Fibroblast of upper back skin (primary cell): Measurements from ENCODE around the gene SLIT3.
A peak's percentile ranks its signal among the peaks of the same experiment; 100 is the strongest.

ENCODE experiments used
- DNase-seq: peaks from one replicate; pipeline ENCODE4 v3.0.0-alpha.2; 2013

Gene SLIT3

GRCh38 chr5:169015991-169016390 lies 284.9 kb downstream of the SLIT3 start:
- DNase-seq = no peak

- DNase-seq = no peak
These were observed 287.1 kb downstream of the SLIT3 start for GRCh38 chr5:169013846-169014245.

- DNase-seq = no peak
These were observed 287.7 kb downstream of the SLIT3 start for GRCh38 chr5:169013208-169013728.

GRCh38 chr5:169012450-169012849 lies 288.5 kb downstream of the SLIT3 start:
- no peak for DNase-seq

- no peak for DNase-seq
These were observed 289.5 kb downstream of the SLIT3 start for GRCh38 chr5:169011451-169011850.

GRCh38 chr5:169011009-169011408 lies 289.9 kb downstream of the SLIT3 start:
- DNase-seq = no peak

- no peak for DNase-seq
These were observed 291.8 kb downstream of the SLIT3 start for GRCh38 chr5:169009123-169009522.

- peak; percentile 64 for DNase-seq
These were observed 293.8 kb downstream of the SLIT3 start for GRCh38 chr5:169006842-169007790.

GRCh38 chr5:169004551-169004950 lies 296.4 kb downstream of the SLIT3 start:
- DNase-seq = peak; percentile 75

GRCh38 chr5:169003721-169004541 lies 297.0 kb downstream of the SLIT3 start:
- DNase-seq = peak; percentile 14

GRCh38 chr5:169002953-169003555 lies 297.9 kb downstream of the SLIT3 start:
- no peak for DNase-seq

- no peak for DNase-seq
These were observed 299.5 kb downstream of the SLIT3 start for GRCh38 chr5:169001394-169001793.

- DNase-seq = no peak
These were observed 305.9 kb downstream of the SLIT3 start for GRCh38 chr5:168995024-168995423.

- DNase-seq = peak; percentile 21
These were observed 308.3 kb downstream of the SLIT3 start for GRCh38 chr5:168992687-168993086.

GRCh38 chr5:168992016-168992415 lies 308.9 kb downstream of the SLIT3 start:
- DNase-seq = no peak

GRCh38 chr5:168991311-168991710 lies 309.6 kb downstream of the SLIT3 start:
- no peak for DNase-seq

GRCh38 chr5:168990679-168991078 lies 310.3 kb downstream of the SLIT3 start:
- no peak for DNase-seq

- DNase-seq = no peak
These were observed 311.0 kb downstream of the SLIT3 start for GRCh38 chr5:168989731-168990505.

GRCh38 chr5:168988699-168989098 lies 312.2 kb downstream of the SLIT3 start:
- DNase-seq = no peak

GRCh38 chr5:168987543-168988300 lies 313.2 kb downstream of the SLIT3 start:
- peak; percentile 68 for DNase-seq

- no peak for DNase-seq
These were observed 315.5 kb downstream of the SLIT3 start for GRCh38 chr5:168985454-168985853.
